HG03460 (cell line): ENCODE results near the gene GPR83.
"Not testable (repeated sequence)": the region's sequence is repeated elsewhere in the genome, so short reads cannot be mapped to it uniquely, and the experiment has no call there.

Experiments used
- ATAC-seq: cut with Tn5 transposase; IDR thresholded peaks from one replicate; pipeline ENCODE4 v1.9.1; 2021; ENCODE audit not compliant: unreplicated experiment

Gene GPR83

DNA sequence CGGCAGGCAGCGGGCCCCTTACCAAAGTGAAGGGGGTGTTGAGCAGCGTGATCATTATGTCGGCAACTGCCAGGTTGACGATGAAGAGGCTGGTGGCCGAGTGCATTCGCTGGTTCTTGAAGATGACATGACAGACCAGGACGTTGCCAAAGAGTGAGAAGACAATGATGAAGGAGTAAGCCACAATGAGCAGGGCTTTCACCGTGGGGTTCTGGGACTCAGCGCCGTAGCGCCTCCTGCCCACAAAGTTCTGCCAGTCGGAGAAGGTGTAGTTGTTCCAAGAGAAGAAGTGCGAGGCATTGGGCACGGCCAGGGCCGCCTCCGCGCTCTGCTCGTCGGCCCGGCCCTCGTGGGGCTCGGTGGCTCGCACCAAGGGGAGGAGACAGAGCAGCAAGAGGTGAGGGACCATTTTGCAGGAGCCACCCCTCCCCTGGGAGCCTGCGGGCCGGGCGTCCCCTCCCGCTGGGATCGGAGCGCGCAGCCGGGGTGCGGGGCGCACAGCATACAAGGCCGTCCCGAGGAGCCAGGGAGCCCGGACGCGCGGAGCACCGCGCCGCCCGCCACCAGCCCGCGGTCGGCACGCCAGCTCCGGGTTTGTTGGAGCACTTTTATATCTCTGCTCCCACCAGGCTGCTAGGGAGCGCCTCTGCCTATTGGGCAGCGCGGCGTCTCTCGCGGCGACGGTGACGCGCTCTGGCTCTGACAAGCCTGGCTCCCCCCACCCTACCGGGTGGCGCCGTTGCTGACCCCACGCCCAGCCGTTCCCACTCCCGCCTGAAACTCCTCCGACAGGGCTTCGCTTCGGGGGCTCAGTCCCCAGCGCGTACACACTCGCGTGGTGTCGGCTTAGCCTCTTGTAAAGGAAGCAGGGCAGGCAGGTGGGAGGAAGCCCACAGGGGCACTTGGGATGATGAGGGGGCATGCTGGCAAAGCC is at the start of gene GPR83:
Gene GPR83, minus strand, starts transcription at position 581 of the 934 bp plus-strand sequence. Its CDS starts 172 bp downstream, at position 409.
- ATAC-seq, result no peak

DNA sequence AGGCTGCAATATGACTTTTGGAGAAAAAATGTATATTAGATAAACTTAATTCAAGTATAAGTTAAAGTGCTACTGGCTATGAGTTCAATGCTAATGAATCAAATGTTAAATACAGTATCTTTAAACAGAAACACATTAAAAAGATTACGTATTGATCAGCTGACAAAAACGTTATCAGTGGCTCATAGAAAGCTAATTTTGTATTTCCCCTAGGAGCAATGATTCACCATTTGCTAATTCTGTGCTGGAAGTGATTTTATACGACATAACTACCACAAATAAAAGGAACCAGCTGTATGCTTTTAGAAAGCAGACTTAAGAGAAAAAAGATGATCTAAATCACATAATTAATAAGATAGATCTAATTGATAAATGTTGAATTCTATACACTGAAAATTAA is 48.8 kb upstream of the GPR83 start:
- no peak for ATAC-seq

DNA sequence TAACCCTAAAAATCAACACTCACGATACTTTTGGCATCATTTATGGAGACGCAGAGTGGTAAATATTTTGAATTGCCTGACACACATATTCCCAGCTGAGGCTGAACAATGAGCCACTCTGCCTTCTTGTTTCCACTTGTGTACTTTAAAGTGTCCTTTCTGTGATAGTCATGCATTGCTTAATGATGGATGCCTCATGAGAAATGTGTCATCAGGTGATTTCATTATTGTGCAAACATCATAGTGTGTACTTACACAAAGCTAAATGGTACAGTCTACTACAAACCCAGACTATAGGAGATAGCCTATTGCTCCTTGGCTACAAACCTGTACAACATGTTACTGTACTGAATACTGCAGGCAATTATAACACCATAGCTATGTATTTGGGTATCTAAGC is 48.2 kb upstream of the GPR83 start:
- no peak for ATAC-seq

DNA sequence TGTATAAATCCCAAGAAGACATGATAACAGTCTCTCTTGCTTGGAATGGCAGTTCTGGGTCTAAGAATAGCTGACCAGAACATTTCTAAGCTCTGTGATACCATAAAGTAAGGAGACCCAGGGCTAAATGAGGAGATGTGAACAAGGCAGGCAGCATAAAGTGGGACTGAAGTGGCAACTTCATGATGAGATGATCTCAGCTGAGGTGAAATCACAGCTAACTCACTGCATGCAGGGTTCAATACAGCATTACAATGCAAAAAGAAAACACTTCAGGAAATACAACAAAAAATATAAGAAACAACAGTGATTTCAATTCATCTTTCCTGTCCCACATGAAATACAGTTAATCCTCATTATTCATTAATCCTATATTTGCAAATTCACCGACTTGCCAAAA is 47.8 kb upstream of the GPR83 start:
- no peak for ATAC-seq

DNA sequence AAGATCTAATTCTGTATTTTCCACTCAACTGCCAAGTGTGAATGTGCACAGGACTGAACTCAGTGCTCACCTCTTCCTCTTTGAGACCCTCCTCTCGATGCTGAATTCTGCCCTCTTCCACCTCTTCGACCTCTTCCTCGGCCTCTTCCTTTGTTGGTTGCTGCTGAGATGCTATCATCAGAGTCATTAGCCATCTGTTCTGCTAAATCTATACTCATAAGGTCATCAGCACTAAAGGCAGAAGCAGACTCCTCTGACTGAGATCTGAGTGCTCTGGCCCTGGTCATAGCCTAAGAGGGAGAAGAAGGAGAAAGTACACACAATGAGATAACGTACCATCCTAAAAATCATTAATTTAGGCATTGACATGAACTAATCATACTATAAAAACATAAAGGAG is 45.9 kb upstream of the GPR83 start:
- ATAC-seq, result no peak

DNA sequence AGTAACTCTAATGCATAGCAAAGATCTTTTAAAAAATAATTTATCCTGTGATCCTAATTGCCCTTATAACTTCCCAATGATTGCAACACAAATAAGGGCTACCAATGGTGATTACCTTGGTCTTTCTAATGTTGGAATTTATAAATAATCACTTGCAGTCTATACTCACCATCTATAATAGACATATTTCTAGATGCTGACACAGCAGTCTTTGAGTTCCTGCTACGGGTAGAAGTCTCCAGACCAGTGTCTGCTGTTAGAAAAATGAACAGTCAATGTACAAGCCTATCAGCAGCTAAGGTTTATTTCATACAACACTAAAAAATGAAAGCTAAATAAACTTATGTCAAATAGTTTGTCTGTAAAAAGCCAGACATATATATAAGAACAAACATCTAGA is 44.4 kb upstream of the GPR83 start:
- no peak for ATAC-seq

DNA sequence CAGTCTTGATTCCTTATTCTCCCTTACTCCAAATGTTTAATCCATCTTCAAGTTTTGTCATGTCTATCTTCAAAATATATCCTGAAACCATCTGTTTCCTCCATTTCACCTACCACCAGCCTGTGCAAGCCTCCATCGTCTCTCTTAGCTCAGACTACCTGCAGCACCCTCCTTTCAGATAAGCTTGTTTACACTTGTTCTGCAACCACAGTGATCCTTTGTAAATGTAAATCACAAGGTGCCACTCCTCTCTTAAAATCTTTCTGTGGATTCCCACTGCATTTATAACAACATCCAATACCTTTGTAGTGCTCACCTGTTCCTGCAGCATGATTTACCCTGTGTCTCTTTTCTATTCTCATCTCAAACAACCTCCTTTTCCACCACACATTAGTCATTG is 31.8 kb upstream of the GPR83 start:
- ATAC-seq, result no peak

DNA sequence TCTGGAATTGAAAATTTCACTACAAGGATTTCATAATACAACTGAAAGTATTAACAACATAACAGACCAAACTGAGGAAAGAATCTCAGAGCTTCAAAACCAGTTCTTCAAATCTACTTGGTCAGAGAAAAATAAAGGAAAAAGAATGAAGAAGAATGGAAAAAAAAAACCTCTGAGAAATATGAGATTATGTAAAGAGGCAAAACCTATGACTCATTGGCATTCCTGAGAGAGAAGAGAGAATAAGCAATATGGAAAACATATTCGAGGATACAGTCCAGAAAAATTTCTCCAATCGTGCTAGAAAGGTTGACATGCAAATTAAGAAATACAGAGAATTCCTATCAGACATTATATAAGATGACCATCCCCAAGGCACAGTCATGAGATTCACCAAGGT is 23.4 kb upstream of the GPR83 start:
- no peak for ATAC-seq

DNA sequence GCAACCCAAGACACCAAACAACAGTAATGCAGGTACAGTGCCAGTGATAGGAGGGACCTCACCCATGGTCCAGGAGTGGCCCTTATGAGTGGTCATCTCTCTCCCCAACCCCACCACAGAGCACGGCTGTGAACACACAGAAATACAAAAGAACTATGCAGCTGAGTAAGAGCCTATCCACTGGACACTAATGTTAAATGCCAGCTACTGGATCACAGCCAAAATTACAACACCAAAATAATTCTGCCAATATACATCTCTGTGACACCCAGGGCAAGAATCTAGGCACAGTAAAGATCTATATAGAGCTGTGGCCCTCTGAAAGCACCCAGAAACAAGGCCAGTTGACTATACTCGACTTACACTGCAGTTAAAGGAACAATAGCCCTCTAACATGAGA is 22.8 kb upstream of the GPR83 start:
- ATAC-seq, result no peak

DNA sequence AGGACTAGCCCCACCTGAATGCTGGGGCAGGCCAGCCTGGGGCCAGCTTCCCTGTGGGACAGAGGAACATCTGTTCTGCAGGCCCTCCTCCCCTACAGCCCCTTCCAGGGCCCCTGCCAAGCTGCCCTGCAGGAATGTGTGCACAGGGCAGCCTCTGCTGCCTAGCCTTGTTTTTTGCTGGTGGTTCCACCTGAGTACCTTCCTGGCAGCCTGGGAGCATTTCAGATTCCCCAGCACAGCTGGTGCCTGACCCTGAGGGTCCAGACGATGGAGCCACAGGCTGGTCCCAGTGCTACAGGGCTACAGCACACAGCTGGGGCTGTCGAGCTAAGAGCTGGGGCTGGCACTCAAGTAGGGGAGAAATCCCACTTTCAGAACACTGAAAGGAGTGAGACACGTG is 22.3 kb upstream of the GPR83 start:
- ATAC-seq, result no peak

DNA sequence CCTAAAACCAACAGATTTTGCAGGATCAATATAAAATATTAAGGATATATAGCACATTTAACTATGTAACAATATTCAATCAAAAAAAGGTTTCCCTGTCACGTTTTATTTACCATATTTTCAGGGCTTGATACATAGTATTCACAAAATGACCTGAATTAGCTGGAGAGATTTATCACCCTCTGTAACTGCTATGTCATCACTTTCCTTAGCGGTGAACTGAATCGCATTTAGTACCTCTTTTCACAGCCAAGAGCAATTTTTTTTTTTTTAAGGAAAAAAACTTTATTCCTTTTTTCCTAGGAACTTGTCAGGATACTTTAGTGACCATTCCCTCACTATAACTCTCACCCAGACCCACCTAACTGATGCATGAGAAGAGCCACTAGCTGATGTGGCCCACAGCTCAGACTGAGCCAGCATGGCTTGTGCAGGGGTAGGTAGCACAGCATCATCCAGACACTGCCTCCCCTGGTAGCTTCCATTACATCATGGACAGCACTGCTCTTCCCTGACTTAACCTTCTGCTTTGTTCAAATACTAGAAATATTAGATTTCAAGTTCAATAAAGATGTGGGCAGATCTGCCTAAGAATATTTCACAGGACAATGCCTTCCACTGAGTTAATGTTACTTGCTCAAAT is 17.0 kb upstream of the GPR83 start:
- no peak for ATAC-seq

DNA sequence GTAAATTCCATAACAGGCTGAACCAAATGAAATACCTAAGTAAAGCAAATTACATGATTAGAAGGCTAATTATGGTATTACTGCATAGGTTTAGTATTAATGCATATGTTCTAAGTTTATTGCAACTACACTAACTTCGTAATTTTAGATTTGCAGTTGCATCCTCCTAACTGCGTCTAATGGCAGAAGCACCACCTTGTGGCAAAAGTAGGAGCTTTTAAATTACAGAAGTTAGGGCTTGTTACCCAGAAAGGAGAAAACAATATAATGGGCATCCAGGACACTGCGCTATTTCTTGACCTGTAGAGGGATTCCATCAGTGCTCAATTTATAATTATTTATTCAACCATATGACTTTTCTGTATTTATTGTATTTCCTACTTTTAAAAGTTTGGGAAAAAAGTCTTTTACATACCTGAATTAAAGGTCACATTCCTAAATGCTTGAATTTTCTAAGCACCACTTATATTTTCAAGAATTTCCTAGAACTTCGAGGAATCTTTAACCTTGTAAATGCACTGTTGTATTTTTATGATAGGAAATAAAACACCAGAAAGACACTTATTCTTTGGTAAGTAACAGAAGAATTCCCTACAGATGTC is 16.3 kb upstream of the GPR83 start:
- ATAC-seq, result no peak

DNA sequence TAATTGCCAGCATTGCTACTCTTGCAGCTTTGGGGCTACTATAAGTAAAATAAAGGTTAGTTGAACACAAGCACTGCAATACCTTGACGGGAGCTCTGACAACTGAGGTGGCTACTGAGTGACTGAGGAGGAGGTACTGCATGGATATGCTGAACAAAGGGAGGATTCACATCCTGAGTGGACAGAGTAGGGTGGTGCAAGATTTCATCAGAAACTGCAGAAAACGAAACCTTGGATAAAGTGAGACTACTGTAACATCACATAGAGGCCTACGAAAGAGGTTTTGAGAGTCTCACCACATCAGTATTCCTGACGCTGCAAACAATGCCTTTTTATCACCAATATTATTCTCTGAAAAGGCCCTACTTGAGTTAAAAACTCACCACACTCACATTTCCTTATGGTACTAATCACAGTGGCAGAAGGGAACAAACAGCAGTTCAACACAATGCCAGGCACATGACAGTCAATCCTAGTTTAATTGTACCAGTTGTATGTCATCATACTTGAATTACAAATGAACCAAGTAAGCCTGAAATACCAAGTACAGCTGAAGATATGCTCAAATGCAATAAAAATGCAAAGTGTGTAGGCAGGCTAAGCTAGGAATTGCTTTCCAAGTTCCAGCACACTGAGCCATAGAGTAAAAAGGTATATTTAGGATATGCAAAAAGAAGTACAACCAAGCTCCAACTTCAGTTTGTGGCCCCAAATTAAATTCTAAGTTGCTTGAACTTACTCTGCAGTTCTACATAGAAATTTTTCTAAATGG is 4.0 kb upstream of the GPR83 start:
- no peak for ATAC-seq

DNA sequence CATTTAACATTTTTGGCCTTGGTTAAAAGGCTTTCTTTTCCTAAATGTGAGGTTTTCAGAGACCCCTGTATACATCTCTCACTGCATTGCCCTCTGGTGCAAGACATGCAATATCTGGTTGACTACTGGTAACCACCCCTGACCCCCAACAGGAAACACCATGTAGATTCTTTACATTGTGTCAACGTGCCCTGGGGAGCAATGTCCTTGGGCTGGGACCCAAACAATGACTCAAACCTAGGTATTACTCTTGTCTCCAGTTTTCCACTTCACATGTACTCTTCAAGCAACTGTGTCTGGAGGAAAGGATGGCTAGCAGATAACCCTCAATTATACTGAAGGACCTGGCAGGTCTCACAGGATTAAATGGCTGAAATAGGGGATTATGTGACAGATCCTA is 1.1 kb upstream of the GPR83 start:
- no peak for ATAC-seq

DNA sequence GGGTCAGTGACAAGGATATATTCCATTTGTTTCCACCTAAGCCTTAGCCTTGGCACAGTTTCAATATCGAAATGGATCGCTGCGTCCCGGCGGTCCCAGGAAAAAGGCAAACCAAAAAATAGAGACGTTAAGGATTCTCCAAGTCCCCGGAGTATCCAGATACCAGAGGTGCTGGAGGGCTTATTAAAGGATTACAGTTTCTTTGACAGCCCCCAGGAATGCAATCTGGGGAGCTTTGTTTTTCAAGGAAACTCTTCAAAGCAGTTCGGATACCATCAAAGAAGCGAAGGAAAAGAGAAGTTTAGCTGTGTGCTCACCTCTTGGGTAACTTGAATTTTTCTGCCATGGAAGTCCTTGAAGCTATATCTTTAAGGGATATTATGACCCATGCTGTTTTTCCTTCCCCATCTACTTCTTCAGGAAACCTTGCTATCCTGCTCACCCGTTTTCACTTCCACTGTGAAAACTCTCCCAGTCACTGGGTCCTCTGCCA is 600 bp upstream of the GPR83 start:
- ATAC-seq, result no peak

DNA sequence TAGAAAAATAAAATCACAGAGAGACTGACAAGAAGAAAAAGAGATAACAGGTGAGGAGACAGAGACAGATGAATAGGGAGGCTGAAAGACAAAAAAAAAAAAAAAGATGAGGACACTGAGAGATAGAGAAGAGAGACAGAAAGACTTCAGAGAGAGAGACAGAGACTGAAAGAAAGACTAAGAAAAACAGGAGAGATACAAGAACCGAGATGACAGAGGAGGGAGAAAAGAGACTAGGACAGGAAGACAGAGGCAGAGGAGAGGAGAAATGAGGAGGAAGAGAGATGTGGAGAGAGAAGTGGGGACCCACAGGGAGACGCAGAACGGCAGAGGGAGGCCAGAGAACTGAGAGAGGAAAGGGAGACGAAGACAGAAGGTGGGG is 771 bp downstream of the GPR83 start:
- no peak for ATAC-seq

DNA sequence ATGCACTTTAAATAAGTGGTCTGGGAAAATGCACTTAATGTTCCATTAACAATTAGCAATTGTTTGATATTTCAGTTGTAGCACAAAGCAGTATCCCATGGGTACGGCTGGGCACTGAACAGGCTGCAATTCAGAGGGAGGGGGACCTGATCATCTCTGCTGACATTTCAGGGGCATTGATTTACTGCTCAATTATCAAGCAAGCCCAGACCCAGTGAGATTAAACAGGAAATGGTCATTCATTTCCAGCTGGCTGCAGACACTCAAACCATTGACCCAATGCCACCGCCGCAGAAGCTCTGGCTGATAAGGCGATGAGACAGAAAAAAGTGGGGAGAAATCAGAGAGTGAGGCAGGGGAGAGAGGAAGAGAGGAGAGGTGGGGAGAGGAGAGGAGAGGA is 1.2 kb downstream of the GPR83 start:
- ATAC-seq, result no peak

DNA sequence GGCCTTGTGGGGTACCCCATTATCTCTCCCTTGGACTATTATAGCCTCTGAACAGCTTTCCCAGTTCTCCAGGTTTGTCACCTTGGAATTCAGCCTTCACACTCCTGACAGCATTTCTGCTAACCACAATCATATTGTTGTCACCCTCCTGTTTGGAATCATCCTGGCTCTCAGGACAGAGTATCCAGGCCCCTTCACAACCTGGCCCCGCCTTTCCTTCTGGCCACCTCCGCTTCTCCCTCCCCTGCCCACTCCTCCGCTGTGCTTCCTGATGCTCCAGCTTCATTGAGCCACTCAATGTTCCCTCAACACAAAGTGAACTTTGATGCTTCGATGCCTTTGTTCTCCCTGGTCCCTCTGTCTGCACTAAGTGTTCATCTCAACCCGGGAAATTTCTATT is 3.1 kb downstream of the GPR83 start:
- no peak for ATAC-seq

DNA sequence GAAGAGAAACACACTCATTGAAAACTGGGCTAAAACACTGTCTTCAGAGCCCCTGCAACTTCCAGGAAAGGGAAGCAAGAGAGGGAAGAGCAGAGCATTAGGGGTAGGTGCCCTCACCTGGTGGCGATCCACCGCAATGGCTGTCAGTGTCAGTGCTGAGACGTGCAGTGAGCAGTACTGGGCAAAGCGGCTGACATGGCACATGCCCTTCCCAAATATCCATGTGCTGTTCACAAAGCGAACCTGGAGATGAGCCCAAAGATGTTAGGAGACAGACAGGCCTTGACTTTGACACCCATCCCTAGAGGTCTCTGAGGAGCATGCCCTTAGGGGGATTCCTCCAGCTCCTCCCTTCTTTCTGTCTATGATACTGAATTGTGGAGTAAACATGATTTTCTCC is 4.9 kb downstream of the GPR83 start:
- no peak for ATAC-seq

DNA sequence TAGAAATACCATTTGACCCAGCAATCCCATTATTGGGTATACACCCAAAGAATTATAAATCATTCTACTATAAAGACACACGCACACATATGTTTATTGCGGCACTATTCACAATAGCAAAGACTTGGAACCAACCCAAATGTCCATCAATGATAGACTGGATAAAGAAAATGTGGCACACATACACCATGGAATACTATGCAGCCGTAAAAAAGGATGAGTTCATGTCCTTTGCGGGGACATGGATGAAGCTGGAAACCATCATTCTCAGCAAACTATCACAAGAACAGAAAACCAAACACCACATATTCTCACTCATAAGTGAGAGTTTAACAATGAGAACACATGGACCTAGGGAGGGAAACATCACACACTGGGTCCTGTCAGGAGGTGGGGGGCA is 9.3 kb downstream of the GPR83 start:
- ATAC-seq, result not testable (repeated sequence)

DNA sequence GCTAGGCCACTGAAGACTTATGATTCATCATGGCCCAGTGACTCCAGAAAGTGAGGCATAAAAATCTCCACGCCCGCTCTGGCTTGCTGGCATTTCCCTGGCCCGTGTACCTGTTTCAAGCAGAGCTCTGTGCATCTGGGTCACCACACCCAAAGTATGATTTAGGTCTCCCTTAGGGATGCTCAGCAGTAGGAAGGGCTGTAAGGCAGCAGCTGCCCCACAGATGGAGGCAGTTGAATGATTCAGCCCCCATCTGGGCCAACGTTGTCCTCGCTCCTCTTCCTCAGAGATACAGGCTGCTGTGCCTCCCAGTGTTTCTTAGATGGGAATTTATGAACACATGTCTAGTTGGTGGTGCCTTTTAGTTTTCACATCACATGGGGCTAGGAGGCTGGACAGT is 21.6 kb downstream of the GPR83 start:
- no peak for ATAC-seq
